OCI-LY1 (cell line): ENCODE results near the gene SMAD3.

Source experiments
- H2AFZ ChIP-seq: fragments of 200-600 bp; sonication (generic), shearing (Covaris generic); 2 replicates; pipeline ENCODE4 v1.6.0; 2014; ENCODE audit warnings: antibody characterized with exemption, mild to moderate bottlenecking, low read length
- H3F3A ChIP-seq: fragments of 200-600 bp; sonication (generic), shearing (Covaris generic); 2 replicates; pipeline ENCODE4 v1.6.0; 2014; ENCODE audit warnings: mild to moderate bottlenecking, antibody characterized with exemption, low read length, moderate library complexity; ENCODE audit not compliant: insufficient read depth
- H3K27ac ChIP-seq: fragments of 200-600 bp; sonication (generic); 2 replicates; pipeline ENCODE4 v1.5.1; 2014; ENCODE audit warnings: low read length, mixed run types, mild to moderate bottlenecking, low read depth; ENCODE audit not compliant: poor library complexity, severe bottlenecking
- H3K27me3 ChIP-seq: fragments of 200-600 bp; sonication (generic); 2 replicates; pipeline ENCODE4 v1.6.0; 2014; ENCODE audit warnings: antibody characterized with exemption, mild to moderate bottlenecking, low read length, moderate library complexity; ENCODE audit not compliant: insufficient read depth
- H3K36me3 ChIP-seq: fragments of 200-600 bp; sonication (generic); 2 replicates; pipeline ENCODE4 v1.6.1; 2014; ENCODE audit warnings: mild to moderate bottlenecking, antibody characterized with exemption, low read length, moderate library complexity, mixed read lengths; ENCODE audit not compliant: insufficient read depth
- H3K4me1 ChIP-seq: fragments of 200-600 bp; sonication (generic); 2 replicates; pipeline ENCODE4 v1.5.1; 2014; ENCODE audit warnings: mild to moderate bottlenecking, low read length, moderate library complexity; ENCODE audit not compliant: insufficient read depth, severe bottlenecking
- H3K4me2 ChIP-seq: fragments of 200-600 bp; sonication (generic), shearing (Covaris generic); 2 replicates; pipeline ENCODE4 v1.6.1; 2014; ENCODE audit warnings: low read length
- H3K4me3 ChIP-seq: fragments of 200-600 bp; sonication (generic); 2 replicates; pipeline ENCODE4 v1.5.1; 2014; ENCODE audit warnings: low read length, low read depth, mild to moderate bottlenecking, mixed read lengths; ENCODE audit not compliant: poor library complexity, severe bottlenecking
- H3K79me2 ChIP-seq: fragments of 200-600 bp; shearing (Covaris generic); 2 replicates; pipeline ENCODE4 v1.6.1; 2016; ENCODE audit warnings: mixed run types, low read length, mixed read lengths; ENCODE audit not compliant: insufficient read depth
- H3K9ac ChIP-seq: fragments of 200-600 bp; sonication (generic), shearing (Covaris generic); 2 replicates; pipeline ENCODE4 v1.6.1; 2014; ENCODE audit warnings: mild to moderate bottlenecking, low read length, mixed read lengths
- H3K9me2 ChIP-seq: fragments of 200-600 bp; sonication (generic), shearing (Covaris generic); 2 replicates; pipeline ENCODE4 v1.6.1; 2014; ENCODE audit warnings: low read depth, mild to moderate bottlenecking, low read length, mixed read lengths
- H3K9me3 ChIP-seq: fragments of 200-600 bp; shearing (Covaris generic); 2 replicates; pipeline ENCODE4 v1.6.1; 2014; ENCODE audit warnings: low read length, mixed read lengths
- H4K20me1 ChIP-seq: fragments of 200-600 bp; sonication (generic), shearing (Covaris generic); 2 replicates; pipeline ENCODE4 v1.6.0; 2016; ENCODE audit warnings: mild to moderate bottlenecking, low read length; ENCODE audit not compliant: insufficient read depth
- CTCF ChIP-seq: fragments of 200-600 bp; sonication (generic), shearing (Covaris generic); IDR thresholded peaks from 2 replicates; pipeline ENCODE4 v1.5.1; 2017; ENCODE audit warnings: mild to moderate bottlenecking, antibody characterized with exemption, low read length, moderate library complexity, mixed read lengths
- EZH2 ChIP-seq: fragments of 200-600 bp; sonication (generic), shearing (Covaris generic); IDR thresholded peaks from 2 replicates; pipeline ENCODE4 v1.8.0; 2017; ENCODE audit warnings: borderline replicate concordance, mixed run types, mild to moderate bottlenecking, antibody characterized with exemption, low read length, moderate library complexity, mixed read lengths

SMAD3 gene

GRCh38 chr15:67145710-67146109 is 80.3 kb downstream of the SMAD3 start:
- H3F3A ChIP-seq, result no peaks in the 10 kb centered on the region
- peaks cover 100% of the 10 kb centered on the region for H3K4me1 ChIP-seq
- no peaks in the 10 kb centered on the region for H3K9me3 ChIP-seq
- peak overlapping the region; percentile 99 for H3K27ac ChIP-seq
- no peak overlapping the region for H2AFZ ChIP-seq
- H4K20me1 ChIP-seq, result no peaks in the 10 kb centered on the region
- H3K79me2 ChIP-seq, result peaks cover 35% of the 10 kb centered on the region
- no peaks in the 10 kb centered on the region for H3K27me3 ChIP-seq
- H3K4me3 ChIP-seq, result no peak overlapping the region
- TF ChIP-seq CTCF (no peak), EZH2 (no peak)
- H3K9me2 ChIP-seq, result no peaks in the 10 kb centered on the region
- H3K9ac ChIP-seq, result peak overlapping the region; percentile 28; the same call in 1 of the 2 replicates
- H3K4me2 ChIP-seq, result peak overlapping the region; percentile 65; the same call in 1 of the 2 replicates
- H3K36me3 ChIP-seq, result no peaks in the 10 kb centered on the region

- Histone ChIP-seq H3K4me3 (peak overlapping the region; percentile 8), H3K4me1 (peaks cover 100% of the 10 kb centered on the region), H3K27ac (peak overlapping the region; percentile 99), H3F3A (no peaks in the 10 kb centered on the region), H3K27me3 (no peaks in the 10 kb centered on the region), H3K9me2 (no peaks in the 10 kb centered on the region), H3K4me2 (peak overlapping the region; percentile 65), H3K9me3 (no peaks in the 10 kb centered on the region), H2AFZ (no peak overlapping the region), H3K36me3 (no peaks in the 10 kb centered on the region), H3K79me2 (peaks cover 30% of the 10 kb centered on the region), H3K9ac (peak overlapping the region; percentile 71), H4K20me1 (no peaks in the 10 kb centered on the region)
- no peak for TF ChIP-seq EZH2
- TF ChIP-seq CTCF, result no peak
Observed at GRCh38 chr15:67146234-67146633, 80.8 kb downstream of the SMAD3 start.

GRCh38 chr15:67146875-67147381 is 81.5 kb downstream of the SMAD3 start:
- no peaks in the 10 kb centered on the region for H3K36me3 ChIP-seq
- H3K4me3 ChIP-seq, result peak overlapping the region; percentile 47
- no peaks in the 10 kb centered on the region for H4K20me1 ChIP-seq
- 0 out of 2 replicates have a peak, but pooled peaks cover under 1% of the 10 kb centered on the region for H3F3A ChIP-seq
- H3K27ac ChIP-seq, result peak overlapping the region; percentile 99
- no peaks in the 10 kb centered on the region for H3K9me2 ChIP-seq
- peaks cover 100% of the 10 kb centered on the region for H3K4me1 ChIP-seq
- H3K9ac ChIP-seq, result peak overlapping the region; percentile 71
- TF ChIP-seq EZH2 (no peak), CTCF (no peak)
- H3K27me3 ChIP-seq, result no peaks in the 10 kb centered on the region
- no peak overlapping the region for H2AFZ ChIP-seq
- H3K4me2 ChIP-seq, result peak overlapping the region; percentile 65
- no peaks in the 10 kb centered on the region for H3K9me3 ChIP-seq
- H3K79me2 ChIP-seq, result peaks cover 25% of the 10 kb centered on the region
